HEK293 (cell line): ENCODE results near the gene LMOD1.
A peak's percentile ranks its signal among the peaks of the same experiment; 100 is the strongest.

Source experiments
- GFI1B ChIP-seq: fragments of 450-650 bp; formaldehyde crosslinking; IDR thresholded peaks from 2 replicates; pipeline ENCODE4 v1.5.1; 2016; ENCODE audit warnings: missing biosample characterization, missing genetic modification characterization
- HOXC10 ChIP-seq: sonication (generic); formaldehyde crosslinking; IDR thresholded peaks from 2 replicates; pipeline ENCODE4 v1.8.1; 2023; ENCODE audit warnings: mild to moderate bottlenecking, missing genetic modification reagents
- IKZF3 ChIP-seq: fragments of 450-650 bp; IDR thresholded peaks from 2 replicates; pipeline ENCODE4 v1.5.0; 2018; ENCODE audit warnings: missing biosample characterization, mild to moderate bottlenecking, missing genetic modification characterization, moderate library complexity
- MYNN ChIP-seq: fragments of 450-650 bp; formaldehyde crosslinking; IDR thresholded peaks from 2 replicates; pipeline ENCODE4 v1.5.1; 2016; ENCODE audit warnings: missing biosample characterization, missing genetic modification characterization, borderline replicate concordance
- PBX3 ChIP-seq: sonication (generic); formaldehyde crosslinking; IDR thresholded peaks from 2 replicates; pipeline ENCODE4 v1.8.1; 2022; ENCODE audit warnings: mild to moderate bottlenecking, moderate library complexity, missing genetic modification reagents
- TRIM28 ChIP-seq: IDR thresholded peaks from 2 replicates; pipeline ENCODE4 v1.6.1; 2011; ENCODE audit warnings: low read length, control low read depth, borderline replicate concordance
- ZBTB10 ChIP-seq: fragments of 450-650 bp; formaldehyde crosslinking; IDR thresholded peaks from 2 replicates; pipeline ENCODE4 v1.5.1; 2016; ENCODE audit warnings: missing biosample characterization, missing genetic modification characterization
- ZBTB11 ChIP-seq: fragments of 450-650 bp; formaldehyde crosslinking; conservative IDR thresholded peaks from 2 replicates; pipeline ENCODE4 v1.5.1; 2016; ENCODE audit warnings: low read depth, missing biosample characterization, missing genetic modification characterization
- ZBTB20 ChIP-seq: fragments of 450-650 bp; formaldehyde crosslinking; IDR thresholded peaks from 2 replicates; pipeline ENCODE4 v1.5.1; 2016; ENCODE audit warnings: missing biosample characterization, missing genetic modification characterization
- ZBTB8A ChIP-seq: fragments of 450-650 bp; formaldehyde crosslinking; IDR thresholded peaks from 2 replicates; pipeline ENCODE4 v1.5.1; 2016; ENCODE audit warnings: missing biosample characterization, missing genetic modification characterization
- ZFP3 ChIP-seq: fragments of 450-650 bp; formaldehyde crosslinking; IDR thresholded peaks from 2 replicates; pipeline ENCODE4 v1.5.1; 2016; ENCODE audit warnings: low read depth, missing biosample characterization, missing genetic modification characterization
- ZFP37 ChIP-seq: fragments of 450-650 bp; formaldehyde crosslinking; IDR thresholded peaks from 2 replicates; pipeline ENCODE4 v1.5.1; 2016; ENCODE audit warnings: missing biosample characterization, missing genetic modification characterization
- ZIC2 ChIP-seq: fragments of 450-650 bp; formaldehyde crosslinking; IDR thresholded peaks from 2 replicates; pipeline ENCODE4 v1.5.1; 2016; ENCODE audit warnings: missing biosample characterization, missing genetic modification characterization
- ZNF10 ChIP-seq: fragments of 450-650 bp; formaldehyde crosslinking; IDR thresholded peaks from 2 replicates; pipeline ENCODE4 v1.5.1; 2017; ENCODE audit warnings: missing biosample characterization, missing genetic modification characterization
- ZNF121 ChIP-seq: fragments of 450-650 bp; formaldehyde crosslinking; IDR thresholded peaks from 2 replicates; pipeline ENCODE4 v1.5.1; 2016; ENCODE audit warnings: missing biosample characterization, missing genetic modification characterization
- ZNF157 ChIP-seq: fragments of 450-650 bp; formaldehyde crosslinking; IDR thresholded peaks from 2 replicates; pipeline ENCODE4 v1.5.1; 2016; ENCODE audit warnings: missing biosample characterization, missing genetic modification characterization
- ZNF175 ChIP-seq: fragments of 450-650 bp; formaldehyde crosslinking; IDR thresholded peaks from 2 replicates; pipeline ENCODE4 v1.5.1; 2016; ENCODE audit warnings: missing biosample characterization, missing genetic modification characterization
- ZNF341 ChIP-seq: fragments of 450-650 bp; formaldehyde crosslinking; IDR thresholded peaks from 2 replicates; pipeline ENCODE4; 2016; ENCODE audit warnings: low read depth, missing biosample characterization, missing genetic modification characterization
- ZNF398 ChIP-seq: fragments of 450-650 bp; formaldehyde crosslinking; IDR thresholded peaks from 2 replicates; pipeline ENCODE4 v1.5.1; 2017; ENCODE audit warnings: missing biosample characterization, missing genetic modification characterization
- ZNF426 ChIP-seq: fragments of 450-650 bp; formaldehyde crosslinking; IDR thresholded peaks from 2 replicates; pipeline ENCODE4 v1.5.1; 2017; ENCODE audit warnings: missing biosample characterization, missing genetic modification characterization, mild to moderate bottlenecking, inconsistent platforms, moderate library complexity
- ZNF48 ChIP-seq: fragments of 450-650 bp; formaldehyde crosslinking; IDR thresholded peaks from 2 replicates; pipeline ENCODE4 v1.5.1; 2016; ENCODE audit warnings: missing biosample characterization, missing genetic modification characterization
- ZNF548 ChIP-seq: fragments of 450-650 bp; formaldehyde crosslinking; IDR thresholded peaks from 2 replicates; pipeline ENCODE4 v1.5.1; 2016; ENCODE audit warnings: missing biosample characterization, missing genetic modification characterization
- ZNF621 ChIP-seq: fragments of 450-650 bp; formaldehyde crosslinking; IDR thresholded peaks from 2 replicates; pipeline ENCODE4 v1.5.1; 2017; ENCODE audit warnings: missing biosample characterization, missing genetic modification characterization
- ZNF658 ChIP-seq: fragments of 450-650 bp; formaldehyde crosslinking; IDR thresholded peaks from 2 replicates; pipeline ENCODE4; 2016; ENCODE audit warnings: missing biosample characterization, missing genetic modification characterization
- ZNF747 ChIP-seq: fragments of 450-650 bp; formaldehyde crosslinking; IDR thresholded peaks from 2 replicates; pipeline ENCODE4 v1.5.1; 2016; ENCODE audit warnings: missing biosample characterization, missing genetic modification characterization
- ZNF785 ChIP-seq: fragments of 450-650 bp; formaldehyde crosslinking; IDR thresholded peaks from 2 replicates; pipeline ENCODE4 v1.5.1; 2016; ENCODE audit warnings: missing biosample characterization, missing genetic modification characterization
- ZNF791 ChIP-seq: fragments of 450-650 bp; formaldehyde crosslinking; IDR thresholded peaks from 2 replicates; pipeline ENCODE4 v1.5.1; 2016; ENCODE audit warnings: missing biosample characterization, missing genetic modification characterization
- ZSCAN4 ChIP-seq: fragments of 450-650 bp; formaldehyde crosslinking; IDR thresholded peaks from 2 replicates; pipeline ENCODE4 v1.5.1; 2017; ENCODE audit warnings: missing biosample characterization, missing genetic modification characterization

Gene LMOD1

GRCh38 chr1:201895913-201896807 is 50.2 kb downstream of the LMOD1 start (continued):
- peak; percentile 35; the same call in 1 of the 2 replicates for TF ChIP-seq ZNF398 (tag by site-specific recombination)
- peak; percentile 70 for TF ChIP-seq ZBTB10 (tag by site-specific recombination)
- TF ChIP-seq ZSCAN4 (tag by site-specific recombination): 0 out of 2 replicates have a peak, but pooled peaks have one; percentile 38
- no peak for TF ChIP-seq ZNF548 (tag by site-specific recombination)
- TF ChIP-seq ZNF48 (tag by site-specific recombination): no peak
- no peak; the same call in 1 of the 2 replicates for TF ChIP-seq ZBTB20
- TF ChIP-seq ZFP37 (tag by site-specific recombination): peak; percentile 95
- no peak for TF ChIP-seq ZNF747 (tag by site-specific recombination)
- 0 out of 2 replicates have a peak, but pooled peaks have one; percentile 32 for TF ChIP-seq PBX3 (CRISPR knock-in tag)
- TF ChIP-seq ZNF341: peak; percentile 72
- TF ChIP-seq ZNF121: no peak
- TF ChIP-seq ZFP3 (tag by site-specific recombination): no peak
- TF ChIP-seq ZBTB11 (tag by site-specific recombination): no peak; the same call in 1 of the 2 replicates
- no peak for TF ChIP-seq HOXC10 (CRISPR knock-in tag)
- TF ChIP-seq ZNF785 (tag by site-specific recombination): no peak
- TF ChIP-seq ZIC2 (tag by site-specific recombination): peak; percentile 87
- no peak for TF ChIP-seq ZNF621
- TF ChIP-seq ZNF157 (tag by site-specific recombination): no peak
- TF ChIP-seq IKZF3 (tag by site-specific recombination): peak; percentile 90
- TF ChIP-seq TRIM28: no peak; the same call in 1 of the 2 replicates
- no peak for TF ChIP-seq ZNF658 (tag by site-specific recombination)
- TF ChIP-seq ZNF175: no peak
- no peak for TF ChIP-seq MYNN
- no peak for TF ChIP-seq ZNF426 (tag by site-specific recombination)
- no peak for TF ChIP-seq ZBTB8A (tag by site-specific recombination)
- peak; percentile 34; the same call in 1 of the 2 replicates for TF ChIP-seq ZNF10 (tag by site-specific recombination)
- TF ChIP-seq GFI1B: no peak
- TF ChIP-seq ZNF791 (tag by site-specific recombination): no peak
